SK-N-SH treated with all-trans-retinoic acid at 6 μM for 48 hours (cell line): ENCODE data around the gene KCNA1.

Experiments
- ATAC-seq: fragments of 200-7000 bp; cut with Tn5 transposase; 3 replicates; pipeline ENCODE4 v1.9.1; 2020; ENCODE audit warnings: mild to moderate bottlenecking, moderate library complexity
- ARNTL ChIP-seq: fragments of 450-650 bp; formaldehyde crosslinking; IDR thresholded peaks from 2 replicates; pipeline ENCODE4 v1.5.0; 2020; ENCODE audit warnings: low read depth, mild to moderate bottlenecking, moderate library complexity, borderline replicate concordance
- BACH2 ChIP-seq: fragments of 250-450 bp; sonication (Bioruptor Pico); IDR thresholded peaks from 2 replicates; pipeline ENCODE4 v1.9.0; 2021; ENCODE audit warnings: mild to moderate bottlenecking, borderline replicate concordance
- CSDC2 ChIP-seq: fragments of 250-450 bp; sonication (Bioruptor Pico); IDR thresholded peaks from 2 replicates; pipeline ENCODE4 v1.5.0; 2020; ENCODE audit warnings: mild to moderate bottlenecking, moderate library complexity
- GLIS3 ChIP-seq: fragments of 250-450 bp; sonication (Bioruptor Pico); IDR thresholded peaks from 2 replicates; pipeline ENCODE4 v1.5.0; 2020; ENCODE audit warnings: mild to moderate bottlenecking, moderate library complexity
- ISL1 ChIP-seq: fragments of 250-450 bp; sonication (Bioruptor Pico); IDR thresholded peaks from 2 replicates; pipeline ENCODE4 v2.1.2; 2022; ENCODE audit warnings: mild to moderate bottlenecking, moderate library complexity
- OSR1 ChIP-seq: fragments of 250-450 bp; sonication (Bioruptor Pico); IDR thresholded peaks from 2 replicates; pipeline ENCODE4 v1.8.0; 2022; ENCODE audit warnings: moderate library complexity, mild to moderate bottlenecking, inconsistent platforms
- PPARA ChIP-seq: fragments of 250-450 bp; sonication (Bioruptor Pico); IDR thresholded peaks from 2 replicates; pipeline ENCODE4 v1.5.0; 2020; ENCODE audit warnings: mild to moderate bottlenecking, borderline replicate concordance
- RARB ChIP-seq: fragments of 250-450 bp; sonication (Bioruptor Pico); IDR thresholded peaks from 2 replicates; pipeline ENCODE4 v1.8.0; 2021; ENCODE audit warnings: mild to moderate bottlenecking, moderate library complexity
- SNAI2 ChIP-seq: fragments of 250-450 bp; sonication (Bioruptor Pico); IDR thresholded peaks from 2 replicates; pipeline ENCODE4 v1.5.0; 2020; ENCODE audit warnings: mild to moderate bottlenecking, moderate library complexity
- TCF4 ChIP-seq: fragments of 250-450 bp; sonication (Bioruptor Pico); IDR thresholded peaks from 2 replicates; pipeline ENCODE4 v1.8.0; 2021; ENCODE audit warnings: mild to moderate bottlenecking, moderate library complexity, borderline replicate concordance
- TOX ChIP-seq: fragments of 250-450 bp; sonication (Bioruptor Pico); IDR thresholded peaks from 2 replicates; pipeline ENCODE4 v1.8.0; 2021; ENCODE audit warnings: mild to moderate bottlenecking, moderate library complexity, borderline replicate concordance
- ZC3H10 ChIP-seq: fragments of 250-450 bp; sonication (Bioruptor Pico); IDR thresholded peaks from 2 replicates; pipeline ENCODE4 v1.5.1; 2021; ENCODE audit warnings: mild to moderate bottlenecking, moderate library complexity
- ZFP3 ChIP-seq: fragments of 250-450 bp; sonication (Bioruptor Pico); IDR thresholded peaks from 2 replicates; pipeline ENCODE4 v1.5.0; 2020; ENCODE audit warnings: mild to moderate bottlenecking, moderate library complexity
- ZFP30 ChIP-seq: fragments of 450-650 bp; formaldehyde crosslinking; IDR thresholded peaks from 2 replicates; pipeline ENCODE4 v1.5.0; 2022; ENCODE audit warnings: mild to moderate bottlenecking, moderate library complexity
- ZNF565 ChIP-seq: fragments of 450-650 bp; formaldehyde crosslinking; conservative IDR thresholded peaks from 2 replicates; pipeline ENCODE4 v1.5.0; 2020; ENCODE audit warnings: low read depth, mild to moderate bottlenecking, moderate library complexity
- ZNF8 ChIP-seq: fragments of 450-650 bp; formaldehyde crosslinking; IDR thresholded peaks from 2 replicates; pipeline ENCODE4 v1.5.0; 2020; ENCODE audit warnings: mild to moderate bottlenecking, moderate library complexity
- TF ChIP-seq, protein P1 (sequence below): fragments of 250-450 bp; sonication (Bioruptor Pico); IDR thresholded peaks from 2 replicates; pipeline ENCODE4 v1.5.1; 2021; ENCODE audit warnings: mild to moderate bottlenecking, moderate library complexity
- TF ChIP-seq, protein P2 (sequence below): fragments of 250-450 bp; sonication (Bioruptor Pico); IDR thresholded peaks from 2 replicates; pipeline ENCODE4 v1.5.0; 2020; ENCODE audit warnings: mild to moderate bottlenecking, moderate library complexity
- TF ChIP-seq, protein P3 (sequence below): fragments of 250-450 bp; sonication (Bioruptor Pico); IDR thresholded peaks from 2 replicates; pipeline ENCODE4 v1.8.0; 2021; ENCODE audit warnings: low read depth, mild to moderate bottlenecking, moderate library complexity, borderline replicate concordance
- TF ChIP-seq, protein P4 (sequence below): fragments of 250-450 bp; sonication (Bioruptor Pico); IDR thresholded peaks from 2 replicates; pipeline ENCODE4 v1.8.0; 2020; ENCODE audit warnings: mild to moderate bottlenecking, moderate library complexity, borderline replicate concordance
- TF ChIP-seq, protein P5 (sequence below): fragments of 250-450 bp; sonication (Bioruptor Pico); IDR thresholded peaks from 2 replicates; pipeline ENCODE4 v1.5.1; 2020; ENCODE audit warnings: low read depth, mild to moderate bottlenecking, moderate library complexity

KCNA1 gene

DNA sequence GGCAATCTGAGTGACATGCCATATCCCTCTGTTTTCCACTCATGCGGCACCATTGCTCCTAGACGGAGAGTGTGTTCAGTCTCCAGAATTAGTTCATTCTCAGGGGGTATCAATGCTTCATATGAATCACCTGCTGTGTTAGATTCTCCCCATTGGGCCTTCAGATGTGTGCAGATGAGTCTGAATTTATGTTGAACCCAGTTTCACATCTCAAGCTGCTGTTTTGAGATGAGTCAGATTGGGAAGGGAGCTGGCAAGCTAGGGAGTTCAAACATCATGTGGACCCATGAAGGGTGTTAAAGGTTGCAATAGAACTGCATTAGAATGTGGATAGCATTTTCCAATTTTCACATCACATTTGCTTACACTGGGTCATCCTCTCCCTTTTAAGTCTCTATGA, 46.9 kb upstream of the KCNA1 start:
- no peak for ATAC-seq
- TF ChIP-seq TOX (no peak), OSR1 (CRISPR knock-in tag) (no peak), CSDC2 (CRISPR knock-in tag) (no peak), ZFP30 (CRISPR knock-in tag) (no peak), BACH2 (CRISPR knock-in tag) (no peak), RARB (CRISPR knock-in tag) (no peak), GLIS3 (CRISPR knock-in tag) (no peak), ZC3H10 (CRISPR knock-in tag) (no peak), ZFP3 (no peak), ARNTL (no peak), ISL1 (CRISPR knock-in tag) (no peak), SNAI2 (CRISPR knock-in tag) (no peak)
- TF ChIP-seq, protein P1, sequence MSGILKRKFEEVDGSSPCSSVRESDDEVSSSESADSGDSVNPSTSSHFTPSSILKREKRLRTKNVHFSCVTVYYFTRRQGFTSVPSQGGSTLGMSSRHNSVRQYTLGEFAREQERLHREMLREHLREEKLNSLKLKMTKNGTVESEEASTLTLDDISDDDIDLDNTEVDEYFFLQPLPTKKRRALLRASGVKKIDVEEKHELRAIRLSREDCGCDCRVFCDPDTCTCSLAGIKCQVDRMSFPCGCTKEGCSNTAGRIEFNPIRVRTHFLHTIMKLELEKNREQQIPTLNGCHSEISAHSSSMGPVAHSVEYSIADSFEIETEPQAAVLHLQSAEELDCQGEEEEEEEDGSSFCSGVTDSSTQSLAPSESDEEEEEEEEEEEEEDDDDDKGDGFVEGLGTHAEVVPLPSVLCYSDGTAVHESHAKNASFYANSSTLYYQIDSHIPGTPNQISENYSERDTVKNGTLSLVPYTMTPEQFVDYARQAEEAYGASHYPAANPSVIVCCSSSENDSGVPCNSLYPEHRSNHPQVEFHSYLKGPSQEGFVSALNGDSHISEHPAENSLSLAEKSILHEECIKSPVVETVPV (CRISPR knock-in tag): no peak

DNA sequence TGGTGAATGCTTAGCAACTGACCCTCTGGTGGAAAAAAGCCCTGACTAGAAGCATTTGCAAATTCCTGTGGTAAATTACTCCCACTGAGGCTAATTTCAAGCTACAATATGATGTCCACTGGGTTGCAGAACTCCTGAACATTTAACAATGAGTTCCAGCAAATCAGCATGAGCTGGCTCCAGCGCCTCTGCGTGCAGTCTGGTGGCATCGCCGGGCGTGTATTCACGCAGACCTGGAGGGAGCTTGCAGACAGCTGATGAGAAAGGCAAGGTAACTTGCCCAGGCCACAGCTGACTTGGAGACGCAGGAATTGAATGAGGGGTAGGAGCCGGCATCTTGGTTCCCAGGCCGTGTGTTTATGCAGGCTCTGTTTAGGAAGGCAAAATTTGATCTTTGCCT, 45.1 kb upstream of the KCNA1 start:
- TF ChIP-seq TOX: no peak
- TF ChIP-seq ZNF8: no peak
- no peak for ATAC-seq

DNA sequence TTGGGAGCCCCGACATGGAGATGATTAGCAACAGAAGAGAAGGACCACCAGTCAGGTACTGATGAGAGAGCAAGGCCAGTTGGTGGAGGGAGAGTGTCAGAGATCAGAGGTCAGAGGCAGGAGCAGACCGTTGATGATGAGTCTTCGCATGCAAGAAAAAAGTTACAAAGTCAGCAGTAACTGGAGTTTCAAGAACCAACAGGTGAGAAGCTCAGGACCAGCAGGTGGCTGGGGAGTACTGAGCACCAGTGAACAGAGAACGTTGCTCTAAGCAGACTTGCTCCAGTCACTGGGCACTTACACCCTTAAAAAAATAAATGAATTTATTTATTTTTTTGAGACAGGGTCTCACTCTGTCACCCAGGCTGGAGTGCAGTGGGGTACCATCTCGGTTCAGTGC, 44.5 kb upstream of the KCNA1 start:
- TF ChIP-seq ISL1 (CRISPR knock-in tag) (no peak), CSDC2 (CRISPR knock-in tag) (no peak), ZFP30 (CRISPR knock-in tag) (no peak), TOX (no peak), BACH2 (CRISPR knock-in tag) (no peak), SNAI2 (CRISPR knock-in tag) (no peak), TCF4 (CRISPR knock-in tag) (no peak), ZFP3 (no peak), GLIS3 (CRISPR knock-in tag) (no peak), PPARA (CRISPR knock-in tag) (no peak), ZNF565 (no peak), OSR1 (CRISPR knock-in tag) (no peak), ZNF8 (no peak), RARB (CRISPR knock-in tag) (no peak)
- TF ChIP-seq, protein P2, sequence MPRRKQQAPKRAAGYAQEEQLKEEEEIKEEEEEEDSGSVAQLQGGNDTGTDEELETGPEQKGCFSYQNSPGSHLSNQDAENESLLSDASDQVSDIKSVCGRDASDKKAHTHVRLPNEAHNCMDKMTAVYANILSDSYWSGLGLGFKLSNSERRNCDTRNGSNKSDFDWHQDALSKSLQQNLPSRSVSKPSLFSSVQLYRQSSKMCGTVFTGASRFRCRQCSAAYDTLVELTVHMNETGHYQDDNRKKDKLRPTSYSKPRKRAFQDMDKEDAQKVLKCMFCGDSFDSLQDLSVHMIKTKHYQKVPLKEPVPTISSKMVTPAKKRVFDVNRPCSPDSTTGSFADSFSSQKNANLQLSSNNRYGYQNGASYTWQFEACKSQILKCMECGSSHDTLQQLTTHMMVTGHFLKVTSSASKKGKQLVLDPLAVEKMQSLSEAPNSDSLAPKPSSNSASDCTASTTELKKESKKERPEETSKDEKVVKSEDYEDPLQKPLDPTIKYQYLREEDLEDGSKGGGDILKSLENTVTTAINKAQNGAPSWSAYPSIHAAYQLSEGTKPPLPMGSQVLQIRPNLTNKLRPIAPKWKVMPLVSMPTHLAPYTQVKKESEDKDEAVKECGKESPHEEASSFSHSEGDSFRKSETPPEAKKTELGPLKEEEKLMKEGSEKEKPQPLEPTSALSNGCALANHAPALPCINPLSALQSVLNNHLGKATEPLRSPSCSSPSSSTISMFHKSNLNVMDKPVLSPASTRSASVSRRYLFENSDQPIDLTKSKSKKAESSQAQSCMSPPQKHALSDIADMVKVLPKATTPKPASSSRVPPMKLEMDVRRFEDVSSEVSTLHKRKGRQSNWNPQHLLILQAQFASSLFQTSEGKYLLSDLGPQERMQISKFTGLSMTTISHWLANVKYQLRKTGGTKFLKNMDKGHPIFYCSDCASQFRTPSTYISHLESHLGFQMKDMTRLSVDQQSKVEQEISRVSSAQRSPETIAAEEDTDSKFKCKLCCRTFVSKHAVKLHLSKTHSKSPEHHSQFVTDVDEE: no peak
- TF ChIP-seq, protein P3, sequence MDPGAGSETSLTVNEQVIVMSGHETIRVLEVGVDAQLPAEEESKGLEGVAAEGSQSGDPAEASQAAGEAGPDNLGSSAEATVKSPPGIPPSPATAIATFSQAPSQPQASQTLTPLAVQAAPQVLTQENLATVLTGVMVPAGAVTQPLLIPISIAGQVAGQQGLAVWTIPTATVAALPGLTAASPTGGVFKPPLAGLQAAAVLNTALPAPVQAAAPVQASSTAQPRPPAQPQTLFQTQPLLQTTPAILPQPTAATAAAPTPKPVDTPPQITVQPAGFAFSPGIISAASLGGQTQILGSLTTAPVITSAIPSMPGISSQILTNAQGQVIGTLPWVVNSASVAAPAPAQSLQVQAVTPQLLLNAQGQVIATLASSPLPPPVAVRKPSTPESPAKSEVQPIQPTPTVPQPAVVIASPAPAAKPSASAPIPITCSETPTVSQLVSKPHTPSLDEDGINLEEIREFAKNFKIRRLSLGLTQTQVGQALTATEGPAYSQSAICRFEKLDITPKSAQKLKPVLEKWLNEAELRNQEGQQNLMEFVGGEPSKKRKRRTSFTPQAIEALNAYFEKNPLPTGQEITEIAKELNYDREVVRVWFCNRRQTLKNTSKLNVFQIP (CRISPR knock-in tag): no peak
- TF ChIP-seq, protein P4, sequence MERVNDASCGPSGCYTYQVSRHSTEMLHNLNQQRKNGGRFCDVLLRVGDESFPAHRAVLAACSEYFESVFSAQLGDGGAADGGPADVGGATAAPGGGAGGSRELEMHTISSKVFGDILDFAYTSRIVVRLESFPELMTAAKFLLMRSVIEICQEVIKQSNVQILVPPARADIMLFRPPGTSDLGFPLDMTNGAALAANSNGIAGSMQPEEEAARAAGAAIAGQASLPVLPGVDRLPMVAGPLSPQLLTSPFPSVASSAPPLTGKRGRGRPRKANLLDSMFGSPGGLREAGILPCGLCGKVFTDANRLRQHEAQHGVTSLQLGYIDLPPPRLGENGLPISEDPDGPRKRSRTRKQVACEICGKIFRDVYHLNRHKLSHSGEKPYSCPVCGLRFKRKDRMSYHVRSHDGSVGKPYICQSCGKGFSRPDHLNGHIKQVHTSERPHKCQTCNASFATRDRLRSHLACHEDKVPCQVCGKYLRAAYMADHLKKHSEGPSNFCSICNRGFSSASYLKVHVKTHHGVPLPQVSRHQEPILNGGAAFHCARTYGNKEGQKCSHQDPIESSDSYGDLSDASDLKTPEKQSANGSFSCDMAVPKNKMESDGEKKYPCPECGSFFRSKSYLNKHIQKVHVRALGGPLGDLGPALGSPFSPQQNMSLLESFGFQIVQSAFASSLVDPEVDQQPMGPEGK: no peak
- TF ChIP-seq, protein P1 (CRISPR knock-in tag): no peak
- TF ChIP-seq, protein P5, sequence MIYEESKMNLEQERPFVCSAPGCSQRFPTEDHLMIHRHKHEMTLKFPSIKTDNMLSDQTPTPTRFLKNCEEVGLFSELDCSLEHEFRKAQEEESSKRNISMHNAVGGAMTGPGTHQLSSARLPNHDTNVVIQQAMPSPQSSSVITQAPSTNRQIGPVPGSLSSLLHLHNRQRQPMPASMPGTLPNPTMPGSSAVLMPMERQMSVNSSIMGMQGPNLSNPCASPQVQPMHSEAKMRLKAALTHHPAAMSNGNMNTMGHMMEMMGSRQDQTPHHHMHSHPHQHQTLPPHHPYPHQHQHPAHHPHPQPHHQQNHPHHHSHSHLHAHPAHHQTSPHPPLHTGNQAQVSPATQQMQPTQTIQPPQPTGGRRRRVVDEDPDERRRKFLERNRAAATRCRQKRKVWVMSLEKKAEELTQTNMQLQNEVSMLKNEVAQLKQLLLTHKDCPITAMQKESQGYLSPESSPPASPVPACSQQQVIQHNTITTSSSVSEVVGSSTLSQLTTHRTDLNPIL (CRISPR knock-in tag): no peak
- no peak for ATAC-seq
